Embryonic facial prominence (tissue), 1 donor: ENCODE measurements around the gene C1orf50.

Experiments
- DNase-seq: peaks from one replicate; pipeline ENCODE4 v3.0.0-alpha.2; 2016; ENCODE audit errors: extremely low spot score

C1orf50 gene

GRCh38 chr1:42758641-42759040, 8.4 kb upstream of the C1orf50 start:
- DNase-seq: no peak

- DNase-seq: no peak
Observed at GRCh38 chr1:42759114-42759513, 7.9 kb upstream of the C1orf50 start.

- DNase-seq: no peak
Observed at GRCh38 chr1:42761567-42761966, 5.5 kb upstream of the C1orf50 start.

GRCh38 chr1:42762269-42762668, 4.8 kb upstream of the C1orf50 start:
- no peak for DNase-seq

GRCh38 chr1:42765269-42765668, 1.8 kb upstream of the C1orf50 start:
- no peak for DNase-seq

GRCh38 chr1:42765832-42766740, 963 bp upstream of the C1orf50 start:
- DNase-seq: peak; percentile 46

- no peak for DNase-seq
Observed at GRCh38 chr1:42767510-42768000, 506 bp downstream of the C1orf50 start.

- DNase-seq: no peak
Observed at GRCh38 chr1:42768172-42768571, 1.1 kb downstream of the C1orf50 start.

GRCh38 chr1:42769811-42770210, 2.8 kb downstream of the C1orf50 start:
- no peak for DNase-seq

GRCh38 chr1:42773420-42773819, 6.4 kb downstream of the C1orf50 start:
- no peak for DNase-seq

GRCh38 chr1:42774928-42775526, 8.0 kb downstream of the C1orf50 start:
- DNase-seq: no peak

GRCh38 chr1:42776502-42776901, 9.5 kb downstream of the C1orf50 start:
- DNase-seq: no peak

GRCh38 chr1:42777852-42778251, 10.8 kb downstream of the C1orf50 start:
- no peak for DNase-seq

- no peak for DNase-seq
Observed at GRCh38 chr1:42779725-42780124, 12.7 kb downstream of the C1orf50 start.

- DNase-seq: no peak
Observed at GRCh38 chr1:42780176-42780575, 13.1 kb downstream of the C1orf50 start.

- DNase-seq: no peak
Observed at GRCh38 chr1:42783092-42783491, 16.0 kb downstream of the C1orf50 start.

GRCh38 chr1:42784547-42784945, 17.5 kb downstream of the C1orf50 start:
- no peak for DNase-seq

GRCh38 chr1:42784946-42785693, 18.1 kb downstream of the C1orf50 start, which contains the start of gene TMEM269:
TSS of gene TMEM269 (plus strand) at chr1:42784991. CDS start at chr1:42789894, 4,903 bp downstream.
- no peak for DNase-seq

- DNase-seq: no peak
Observed at GRCh38 chr1:42786097-42786496, 19.0 kb downstream of the C1orf50 start.

- DNase-seq: no peak
Observed at GRCh38 chr1:42788021-42788420, 21.0 kb downstream of the C1orf50 start.

- DNase-seq: no peak
Observed at GRCh38 chr1:42793824-42794223, 26.8 kb downstream of the C1orf50 start.

GRCh38 chr1:42797414-42797813, 30.4 kb downstream of the C1orf50 start:
- DNase-seq: no peak
